ENCODE measurements around the gene PTPRF.

PTPRF gene

GRCh38 chr1:43619996-43620920, 89.6 kb downstream of the PTPRF start:
- no peak for DNase-seq
- H3K36me3 ChIP-seq, result peaks cover 0 to 99% (median 58%) of the 10 kb centered on the region in 3 donors
- H3K4me1 ChIP-seq, result no peaks in the 10 kb centered on the region
- H3K27me3 ChIP-seq, result no peaks in the 10 kb centered on the region
- H3K9me3 ChIP-seq, result no peaks in the 10 kb centered on the region
- no peak for TF ChIP-seq CTCF (IDR thresholded peaks at IDR 0.05)
- H3K4me3 ChIP-seq, result no peak overlapping the region
- intact Hi-C loops (cut with DNase I; ENCODE audit: low total_unique reads), result no loop called here
- no peak overlapping the region for H3K27ac ChIP-seq

- Histone ChIP-seq H3K4me1 (no peaks in the 10 kb centered on the region), H3K4me3 (no peak overlapping the region), H3K9me3 (no peaks in the 10 kb centered on the region), H3K27me3 (no peaks in the 10 kb centered on the region), H3K36me3 (peaks cover 0 to 96% (median 54%) of the 10 kb centered on the region in 3 donors), H3K27ac (no peak overlapping the region)
- intact Hi-C loops (cut with DNase I; ENCODE audit: low total_unique reads), result no loop called here
- TF ChIP-seq CTCF (IDR thresholded peaks at IDR 0.05), result no peak
- no peak for DNase-seq
Observed at GRCh38 chr1:43620956-43621355, 90.3 kb downstream of the PTPRF start.

GRCh38 chr1:43621386-43621785, 90.7 kb downstream of the PTPRF start:
- intact Hi-C loops (cut with DNase I; ENCODE audit: low total_unique reads), result no loop called here
- H3K27ac ChIP-seq, result no peak overlapping the region
- DNase-seq, result no peak
- no peaks in the 10 kb centered on the region for H3K4me1 ChIP-seq
- no peaks in the 10 kb centered on the region for H3K9me3 ChIP-seq
- no peak for TF ChIP-seq CTCF (IDR thresholded peaks at IDR 0.05)
- H3K27me3 ChIP-seq, result no peaks in the 10 kb centered on the region
- H3K36me3 ChIP-seq, result peaks cover 0 to 92% (median 51%) of the 10 kb centered on the region in 3 donors
- H3K4me3 ChIP-seq, result no peak overlapping the region

GRCh38 chr1:43621861-43622260, 91.2 kb downstream of the PTPRF start:
- no peak overlapping the region for H3K4me3 ChIP-seq
- no peaks in the 10 kb centered on the region for H3K4me1 ChIP-seq
- intact Hi-C loops (cut with DNase I; ENCODE audit: low total_unique reads), result no loop called here
- H3K27ac ChIP-seq, result no peak overlapping the region
- H3K9me3 ChIP-seq, result no peaks in the 10 kb centered on the region
- H3K27me3 ChIP-seq, result no peaks in the 10 kb centered on the region
- no peak for DNase-seq
- no peak for TF ChIP-seq CTCF (IDR thresholded peaks at IDR 0.05)
- peaks cover 0 to 87% (median 51%) of the 10 kb centered on the region in 3 donors for H3K36me3 ChIP-seq

GRCh38 chr1:43622471-43622870, 91.8 kb downstream of the PTPRF start:
- no peaks in the 10 kb centered on the region for H3K4me1 ChIP-seq

More at GRCh38 chr1:43622471-43622870, 91.8 kb downstream of the PTPRF start:
- H3K9me3 ChIP-seq, result no peaks in the 10 kb centered on the region
- no peaks in the 10 kb centered on the region for H3K27me3 ChIP-seq
- intact Hi-C loops (cut with DNase I; ENCODE audit: low total_unique reads), result no loop called here
- no peak for TF ChIP-seq CTCF (IDR thresholded peaks at IDR 0.05)
- H3K36me3 ChIP-seq, result peaks cover 0 to 81% (median 48%) of the 10 kb centered on the region in 3 donors
- H3K4me3 ChIP-seq, result no peak overlapping the region
- no peak for DNase-seq
- no peak overlapping the region for H3K27ac ChIP-seq

Data from tibial artery (tissue), 4 donors.